Astrocyte (in vitro differentiated cells and primary cell): Measurements from ENCODE around the gene IFT43. TPM values are rescaled to one million over a fixed set of nuclear protein-coding genes. Genes with fewer than 3 reads are reported as not detected.

Experiments used
- DNase-seq: peaks from one replicate; pipeline ENCODE4 v3.0.0-alpha.2; 2010; ENCODE audit warnings: low read depth
- FAIRE-seq: peaks from 2 replicates; lab custom pipeline; 2011; peaks lifted over from hg19 to GRCh38; lab: Jason Lieb, UNC
- H2AFZ ChIP-seq: 2 replicates; pipeline ENCODE4 v1.6.0; 2012; ENCODE audit warnings: low read depth, low read length, inconsistent platforms
- H3K27ac ChIP-seq: 2 replicates; pipeline ENCODE4 v1.5.1; 2011; ENCODE audit warnings: low read depth, low read length, inconsistent platforms
- H3K27me3 ChIP-seq: 2 replicates; pipeline ENCODE4 v1.6.0; 2011; ENCODE audit warnings: low read length, inconsistent platforms; ENCODE audit not compliant: insufficient read depth
- H3K36me3 ChIP-seq: 2 replicates; pipeline ENCODE4 v1.5.1; 2011; ENCODE audit warnings: low read length, inconsistent platforms; ENCODE audit not compliant: insufficient read depth
- H3K4me1 ChIP-seq: 2 replicates; pipeline ENCODE4 v1.5.1; 2011; ENCODE audit warnings: low read length, inconsistent platforms; ENCODE audit not compliant: insufficient read depth
- H3K4me2 ChIP-seq: 2 replicates; pipeline ENCODE4 v1.6.0; 2012; ENCODE audit warnings: low read length, inconsistent platforms
- H3K4me3 ChIP-seq: 2 replicates; pipeline ENCODE4 v1.5.1; 2011; ENCODE audit warnings: low read depth, mild to moderate bottlenecking, low read length, inconsistent platforms; ENCODE audit not compliant: insufficient read depth
- H3K79me2 ChIP-seq: 2 replicates; pipeline ENCODE4 v1.6.0; 2012; ENCODE audit warnings: mild to moderate bottlenecking, low read length, inconsistent platforms; ENCODE audit not compliant: insufficient read depth
- H3K9ac ChIP-seq: 2 replicates; pipeline ENCODE4 v1.6.0; 2012; ENCODE audit warnings: mild to moderate bottlenecking, low read length, inconsistent platforms
- H3K9me3 ChIP-seq: 2 replicates; pipeline ENCODE4 v1.5.1; 2012; ENCODE audit warnings: low read depth, mild to moderate bottlenecking, low read length, inconsistent platforms; ENCODE audit not compliant: insufficient read depth
- H4K20me1 ChIP-seq: 2 replicates; pipeline ENCODE4 v1.6.0; 2012; ENCODE audit warnings: low read length, inconsistent platforms; ENCODE audit not compliant: insufficient read depth
- H3K27ac Mint-ChIP-seq: one replicate; pipeline ENCODE4 v1.8.0; 2021; ENCODE audit warnings: mild to moderate bottlenecking, mixed read lengths; ENCODE audit not compliant: unreplicated experiment
- H3K27me3 Mint-ChIP-seq: one replicate; pipeline ENCODE4 v1.8.0; 2021; ENCODE audit warnings: low read depth, mixed read lengths; ENCODE audit not compliant: unreplicated experiment
- H3K36me3 Mint-ChIP-seq: one replicate; pipeline ENCODE4 v1.8.0; 2021; ENCODE audit warnings: low read depth, mixed read lengths; ENCODE audit not compliant: unreplicated experiment
- H3K4me1 Mint-ChIP-seq: one replicate; pipeline ENCODE4 v1.8.0; 2021; ENCODE audit warnings: low read depth, mixed read lengths; ENCODE audit not compliant: unreplicated experiment
- H3K4me3 Mint-ChIP-seq: one replicate; pipeline ENCODE4 v1.8.0; 2021; ENCODE audit warnings: mild to moderate bottlenecking, moderate library complexity, mixed read lengths; ENCODE audit not compliant: unreplicated experiment
- H3K9me3 Mint-ChIP-seq: one replicate; pipeline ENCODE4 v1.8.0; 2021; ENCODE audit warnings: mild to moderate bottlenecking, mixed read lengths; ENCODE audit not compliant: unreplicated experiment
- CTCF ChIP-seq: IDR thresholded peaks from 2 replicates; pipeline ENCODE4 v1.5.1; 2011; ENCODE audit warnings: low read depth, mild to moderate bottlenecking, inconsistent platforms, low read length, moderate library complexity; ENCODE audit not compliant: insufficient read depth
- EZH2 ChIP-seq: IDR thresholded peaks from 2 replicates; pipeline ENCODE4 v1.6.1; 2012; ENCODE audit warnings: mild to moderate bottlenecking, low read length, inconsistent platforms; ENCODE audit not compliant: insufficient read depth
- total RNA-seq: library from RNA; stranded (reverse); gene quantifications from 2 replicates; pipeline ENCODE4 v1.2.1, GENCODE V29; 2021

The IFT43 gene
- total RNA-seq, 1 donor from 2014 or later, result 29.4 TPM

GRCh38 chr14:76056128-76056527 lies 70.6 kb downstream of the IFT43 start:
- Histone ChIP-seq H3K36me3 (no peaks in the 10 kb centered on the region), H3K4me3 (no peak overlapping the region), H3K27me3 (no peaks in the 10 kb centered on the region), H2AFZ (no peak overlapping the region), H3K4me1 (no peaks in the 10 kb centered on the region), H3K9me3 (no peaks in the 10 kb centered on the region), H3K27ac (no peak overlapping the region), H3K9ac (no peak overlapping the region), H3K79me2 (no peaks in the 10 kb centered on the region), H3K4me2 (no peak overlapping the region), H4K20me1 (peaks cover 26% of the 10 kb centered on the region)
- H3K4me3 Mint-ChIP-seq, result no peak overlapping the region
- no peaks in the 10 kb centered on the region for H3K4me1 Mint-ChIP-seq
- FAIRE-seq (no peak), DNase-seq (no peak)
- H3K36me3 Mint-ChIP-seq, result peaks cover 10% of the 10 kb centered on the region
- TF ChIP-seq EZH2, result no peak
- peak; percentile 17 for TF ChIP-seq CTCF
- H3K27ac Mint-ChIP-seq, result no peak overlapping the region
- H3K9me3 Mint-ChIP-seq, result no peaks in the 10 kb centered on the region
- no peaks in the 10 kb centered on the region for H3K27me3 Mint-ChIP-seq

GRCh38 chr14:76057914-76058313 lies 72.4 kb downstream of the IFT43 start:
- no peaks in the 10 kb centered on the region for H3K4me1 ChIP-seq
- peaks cover 13% of the 10 kb centered on the region for H4K20me1 ChIP-seq
- Mint-ChIP-seq H3K27ac (no peak overlapping the region), H3K27me3 (no peaks in the 10 kb centered on the region), H3K36me3 (peaks cover 16% of the 10 kb centered on the region), H3K4me1 (no peaks in the 10 kb centered on the region), H3K4me3 (no peak overlapping the region), H3K9me3 (no peaks in the 10 kb centered on the region)
- H3K79me2 ChIP-seq, result no peaks in the 10 kb centered on the region
- H2AFZ ChIP-seq, result no peak overlapping the region
- no peaks in the 10 kb centered on the region for H3K36me3 ChIP-seq
- FAIRE-seq (no peak), DNase-seq (no peak)
- no peak overlapping the region for H3K9ac ChIP-seq
- no peaks in the 10 kb centered on the region for H3K9me3 ChIP-seq
- TF ChIP-seq CTCF, result no peak
- TF ChIP-seq EZH2, result no peak
- H3K27ac ChIP-seq, result no peak overlapping the region
- no peaks in the 10 kb centered on the region for H3K27me3 ChIP-seq
- H3K4me3 ChIP-seq, result no peak overlapping the region
- H3K4me2 ChIP-seq, result no peak overlapping the region

- no peak overlapping the region for H3K27ac ChIP-seq
- TF ChIP-seq CTCF, result no peak
- no peak for TF ChIP-seq EZH2
- no peak overlapping the region for H3K4me3 Mint-ChIP-seq
- H2AFZ ChIP-seq, result no peak overlapping the region
- H3K4me3 ChIP-seq, result no peak overlapping the region
- H3K79me2 ChIP-seq, result no peaks in the 10 kb centered on the region
- H3K27ac Mint-ChIP-seq, result no peak overlapping the region
- H3K36me3 ChIP-seq, result peaks cover 9% of the 10 kb centered on the region
- DNase-seq (no peak), FAIRE-seq (no peak)
- no peak overlapping the region for H3K4me2 ChIP-seq
- H3K4me1 Mint-ChIP-seq, result no peaks in the 10 kb centered on the region
- H4K20me1 ChIP-seq, result no peaks in the 10 kb centered on the region
- peaks cover 46% of the 10 kb centered on the region for H3K36me3 Mint-ChIP-seq
- H3K9me3 Mint-ChIP-seq, result peaks cover 8% of the 10 kb centered on the region
- H3K9me3 ChIP-seq, result no peaks in the 10 kb centered on the region
- no peak overlapping the region for H3K9ac ChIP-seq
- no peaks in the 10 kb centered on the region for H3K27me3 Mint-ChIP-seq
- no peaks in the 10 kb centered on the region for H3K4me1 ChIP-seq
- H3K27me3 ChIP-seq, result no peaks in the 10 kb centered on the region
These were observed 77.8 kb downstream of the IFT43 start for GRCh38 chr14:76063327-76063726.
